HL-60/S4 treated with phorbol 12-myristate 13-acetate at 8.2 ng/mL for 4 days and 3 days (cell line): ENCODE data around the gene PCSK5.

Experiments used
- in situ Hi-C: fragments of 300-500 bp; cut with MboI; formaldehyde crosslinking; loops from 2 replicates; pipeline ENCODE4 v1.15.0; 2022; ENCODE audit warnings: low sequenced_read_pairs

PCSK5 gene

GRCh38 chr9:76115396-76115795 is 224.9 kb downstream of the PCSK5 start:
- in situ Hi-C loops = no loop called here

GRCh38 chr9:76115982-76116646 is 225.6 kb downstream of the PCSK5 start:
- in situ Hi-C loops = no loop called here

GRCh38 chr9:76116913-76117312 is 226.4 kb downstream of the PCSK5 start:
- in situ Hi-C loops = no loop called here

- in situ Hi-C loops = no loop called here
Observed at GRCh38 chr9:76127637-76128036, 237.2 kb downstream of the PCSK5 start.

GRCh38 chr9:76135902-76136301 is 245.4 kb downstream of the PCSK5 start:
- in situ Hi-C loops = no loop called here

- in situ Hi-C loops = no loop called here
Observed at GRCh38 chr9:76136986-76137385, 246.5 kb downstream of the PCSK5 start.

- in situ Hi-C loops = no loop called here
Observed at GRCh38 chr9:76137931-76138330, 247.5 kb downstream of the PCSK5 start.

GRCh38 chr9:76138360-76138759 is 247.9 kb downstream of the PCSK5 start:
- in situ Hi-C loops = no loop called here

- in situ Hi-C loops = no loop called here
Observed at GRCh38 chr9:76143834-76144233, 253.4 kb downstream of the PCSK5 start.

GRCh38 chr9:76150013-76150412 is 259.5 kb downstream of the PCSK5 start:
- in situ Hi-C loops = no loop called here

- in situ Hi-C loops = no loop called here
Observed at GRCh38 chr9:76151267-76151666, 260.8 kb downstream of the PCSK5 start.

- in situ Hi-C loops = no loop called here
Observed at GRCh38 chr9:76153339-76153738, 262.9 kb downstream of the PCSK5 start.

GRCh38 chr9:76153902-76154629 is 263.6 kb downstream of the PCSK5 start:
- in situ Hi-C loops = no loop called here

- in situ Hi-C loops = no loop called here
Observed at GRCh38 chr9:76155361-76155760, 264.9 kb downstream of the PCSK5 start.

GRCh38 chr9:76158713-76159112 is 268.2 kb downstream of the PCSK5 start:
- in situ Hi-C loops = no loop called here

GRCh38 chr9:76159293-76159926 is 268.9 kb downstream of the PCSK5 start:
- in situ Hi-C loops = no loop called here

GRCh38 chr9:76161106-76161505 is 270.6 kb downstream of the PCSK5 start:
- in situ Hi-C loops = no loop called here

GRCh38 chr9:76161541-76161940 is 271.1 kb downstream of the PCSK5 start:
- in situ Hi-C loops = no loop called here

- in situ Hi-C loops = no loop called here
Observed at GRCh38 chr9:76162086-76162730, 271.7 kb downstream of the PCSK5 start.

GRCh38 chr9:76162751-76163500 is 272.5 kb downstream of the PCSK5 start:
- in situ Hi-C loops = no loop called here

GRCh38 chr9:76166526-76166925 is 276.1 kb downstream of the PCSK5 start:
- in situ Hi-C loops = no loop called here
